NCI-H128 (cell line): Measurements from ENCODE around the gene RAD51B.

Experiments used
- DNase-seq: peaks from one replicate; lab custom pipeline; 2025; ENCODE audit not compliant: unreplicated experiment; lab: John Stamatoyannopoulos, UW

RAD51B gene

GRCh38 chr14:68447581-68448251, 628.1 kb downstream of the RAD51B start:
- no peak for DNase-seq

DNA sequence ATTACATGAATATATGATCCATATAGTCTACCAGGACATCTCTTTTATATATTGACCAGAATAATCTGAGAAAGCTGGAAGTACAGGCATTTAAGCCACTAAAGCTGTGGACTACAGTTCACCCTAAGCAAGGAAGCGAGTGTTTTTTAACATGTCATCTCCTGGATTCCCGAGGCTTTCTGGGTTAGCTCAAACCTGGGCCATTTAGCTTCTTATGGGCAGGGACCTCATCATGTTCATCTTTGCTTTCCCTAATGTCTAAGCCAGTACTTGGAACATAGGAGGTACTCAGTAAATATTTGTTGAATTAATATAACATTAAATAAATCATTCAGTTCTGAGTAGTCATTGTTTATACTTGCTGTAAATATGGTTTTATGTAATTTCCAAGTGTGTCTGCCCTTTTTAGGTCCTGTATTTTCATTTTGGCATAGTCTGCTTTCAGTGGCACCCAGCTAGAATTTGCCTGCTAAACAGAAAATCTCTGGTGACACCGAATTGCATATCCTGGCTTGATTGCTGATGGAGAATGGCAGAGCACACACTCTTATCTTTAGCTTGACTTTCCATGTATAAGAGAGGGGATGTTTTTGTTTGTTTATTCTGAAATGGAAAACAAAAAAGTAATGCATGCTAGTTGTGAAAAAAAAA, 628.8 kb downstream of the RAD51B start:
- DNase-seq = no peak

DNA sequence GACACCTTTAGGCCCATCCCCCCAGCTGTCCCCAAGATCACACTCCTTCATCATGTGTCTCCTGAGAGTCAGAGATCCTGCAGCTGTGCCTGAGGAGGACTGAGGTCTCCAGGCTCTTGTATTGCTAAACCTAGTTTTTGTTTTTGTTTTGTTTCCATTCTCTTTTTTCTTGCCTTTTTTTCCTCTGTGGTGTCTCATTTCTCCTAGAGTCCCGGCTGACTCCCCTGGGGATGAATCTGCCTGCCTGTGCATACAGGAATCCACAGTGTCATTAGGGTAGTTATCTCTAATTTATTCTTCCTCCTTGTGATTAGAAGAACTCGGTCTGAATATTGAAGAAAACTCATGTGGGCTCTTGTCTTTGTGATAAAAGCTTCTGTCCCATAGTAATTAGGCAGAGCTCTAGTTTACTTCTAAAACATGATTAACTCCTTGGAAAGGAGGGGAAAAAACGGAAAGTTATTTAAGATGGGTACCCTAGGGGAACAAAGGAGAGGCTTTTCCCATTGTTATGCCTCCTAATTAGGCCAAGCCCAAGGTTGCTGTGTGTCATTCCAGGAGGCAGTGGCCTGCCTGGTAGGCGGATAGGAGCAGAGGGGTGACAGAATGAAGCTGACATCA, 630.1 kb downstream of the RAD51B start:
- DNase-seq = no peak

- DNase-seq = no peak
These were observed 631.0 kb downstream of the RAD51B start for GRCh38 chr14:68450391-68451120.

DNA sequence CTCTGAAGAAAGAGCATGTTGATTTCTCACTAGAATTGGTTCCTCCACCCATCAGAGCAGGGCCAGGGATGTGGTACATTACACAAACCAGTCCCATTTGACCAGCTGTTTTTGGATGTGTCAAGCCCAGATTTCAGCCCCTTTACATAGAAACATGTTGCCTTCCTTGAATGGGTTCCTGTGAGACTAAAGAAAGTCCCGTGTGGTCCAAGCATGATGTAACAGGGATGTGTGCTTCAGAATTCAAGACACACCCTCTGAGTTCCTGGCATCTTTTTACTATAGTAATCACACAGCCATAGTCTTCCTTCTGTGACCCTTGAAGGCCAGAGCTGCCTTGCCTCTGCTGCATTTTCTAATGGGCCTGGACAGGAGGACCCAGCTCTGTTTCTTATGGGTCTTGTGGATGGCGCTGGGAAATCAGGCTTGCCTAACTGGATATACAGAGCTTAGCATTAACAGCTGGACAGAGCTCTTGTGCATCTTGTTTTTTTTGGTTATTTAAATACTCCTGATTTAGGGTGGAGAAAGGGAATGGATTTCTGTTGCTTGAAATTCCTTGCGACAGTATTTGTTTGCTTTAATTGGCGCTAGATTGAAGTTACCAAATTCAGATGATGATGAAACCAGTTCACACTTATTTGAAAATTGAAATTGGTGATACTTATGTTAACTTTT, 632.3 kb downstream of the RAD51B start:
- no peak for DNase-seq

DNA sequence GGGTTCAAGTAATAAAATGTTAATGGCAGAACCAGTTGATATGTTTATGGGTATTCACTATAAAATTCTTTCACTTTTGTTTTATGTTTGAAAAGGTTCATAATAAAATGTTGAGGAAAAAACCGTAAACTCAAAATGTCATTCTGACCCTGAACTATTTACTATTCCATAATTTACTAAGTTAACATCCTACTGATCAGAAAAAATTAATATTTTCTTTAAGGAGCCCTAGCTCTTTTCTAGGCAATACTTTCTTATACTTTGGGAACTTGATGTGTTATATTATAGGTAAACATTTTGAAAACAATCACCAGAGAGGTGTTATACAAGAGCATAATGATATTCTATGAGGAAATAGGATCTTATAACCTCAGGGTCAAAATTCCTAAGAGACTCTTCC, 638.7 kb downstream of the RAD51B start:
- DNase-seq = no peak

DNA sequence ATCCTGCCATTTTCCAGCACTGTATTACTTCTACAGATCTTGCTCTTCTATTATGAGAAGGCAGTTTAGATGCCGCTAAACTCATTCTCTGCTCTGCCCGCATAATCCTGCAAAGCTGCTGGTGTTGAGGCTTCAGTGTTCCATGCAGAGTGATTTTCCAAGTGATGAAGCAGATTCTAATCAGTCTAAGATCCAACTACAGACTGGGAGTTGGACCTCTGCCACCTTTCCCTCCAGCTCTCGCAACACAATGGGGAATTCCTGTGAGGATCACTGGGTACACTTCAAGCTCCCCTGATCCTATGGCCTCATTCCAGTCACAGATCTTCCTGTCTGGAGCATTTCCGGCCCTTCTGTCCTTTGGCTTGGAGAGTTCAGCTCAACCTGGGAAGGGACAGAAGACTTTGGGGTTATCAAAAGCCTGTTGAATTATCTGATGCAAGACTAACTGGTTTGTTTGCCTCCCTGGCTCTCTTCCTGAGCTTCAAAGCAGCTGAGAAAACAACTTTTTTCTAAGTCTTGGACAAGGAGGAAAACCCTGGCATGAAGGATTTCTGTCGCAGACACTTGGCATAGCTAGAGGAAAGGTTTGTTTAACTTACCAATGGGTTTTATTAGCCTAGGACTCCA, 639.4 kb downstream of the RAD51B start:
- no peak for DNase-seq

GRCh38 chr14:68459480-68460136, 640.0 kb downstream of the RAD51B start:
- DNase-seq = no peak

DNA sequence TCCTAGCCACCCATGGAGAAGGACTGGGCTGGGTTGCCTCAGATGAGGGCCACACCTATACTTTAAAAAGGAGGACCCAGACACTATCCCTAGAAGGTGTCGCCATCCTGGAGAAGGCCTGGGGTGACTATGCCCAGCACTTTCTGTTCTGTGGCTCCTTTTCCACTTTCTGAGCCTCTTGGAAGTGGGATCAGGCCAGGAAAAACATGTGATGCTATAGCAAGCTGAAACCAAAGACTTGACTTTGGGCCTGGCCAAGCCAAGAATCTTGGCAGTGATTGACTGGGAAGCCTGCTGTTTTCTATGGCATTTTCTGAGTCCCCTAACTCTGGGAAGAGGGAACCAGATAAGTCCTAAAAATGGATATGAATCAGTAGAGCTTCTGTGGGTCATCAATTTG, 641.0 kb downstream of the RAD51B start:
- DNase-seq = no peak

DNA sequence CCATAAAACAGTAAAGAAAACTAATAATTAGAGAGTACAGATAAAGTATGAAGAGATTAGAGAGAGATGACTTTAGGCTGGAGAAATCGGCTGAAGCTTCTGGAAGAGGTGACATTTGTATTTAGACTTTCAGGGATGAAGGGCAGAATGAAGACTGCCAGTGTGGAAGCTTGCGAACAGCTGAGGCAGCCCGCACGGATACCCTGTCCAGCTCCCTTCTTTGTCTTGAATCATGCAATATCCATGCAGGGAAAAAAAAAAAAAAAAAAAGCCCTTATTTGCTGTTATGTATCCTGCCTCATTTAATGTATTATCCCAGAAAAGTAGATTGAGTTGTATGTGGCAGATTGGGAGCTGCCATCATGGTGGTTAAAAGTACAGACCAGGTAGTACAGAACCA, 641.5 kb downstream of the RAD51B start:
- no peak for DNase-seq

- no peak for DNase-seq
These were observed 643.1 kb downstream of the RAD51B start for GRCh38 chr14:68462683-68463082.

DNA sequence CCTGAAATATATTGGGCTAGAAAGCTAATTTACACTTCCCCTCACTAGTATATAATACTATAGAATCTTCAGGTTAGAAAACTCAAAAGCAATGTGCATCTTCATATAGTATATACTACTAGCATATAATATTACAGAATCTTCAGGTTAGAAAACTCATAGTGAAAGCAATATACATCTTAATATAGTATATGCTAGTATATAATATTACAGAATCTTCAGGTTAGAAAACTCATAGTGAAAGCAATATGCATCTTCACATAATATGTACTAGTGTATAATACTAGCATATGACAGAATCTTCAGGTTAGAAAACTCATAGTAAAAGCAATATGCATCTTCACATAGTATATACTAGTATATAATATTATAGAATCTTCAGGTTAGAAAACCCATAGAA, 643.7 kb downstream of the RAD51B start:
- no peak for DNase-seq

GRCh38 chr14:68463705-68464374, 644.3 kb downstream of the RAD51B start:
- DNase-seq = no peak

DNA sequence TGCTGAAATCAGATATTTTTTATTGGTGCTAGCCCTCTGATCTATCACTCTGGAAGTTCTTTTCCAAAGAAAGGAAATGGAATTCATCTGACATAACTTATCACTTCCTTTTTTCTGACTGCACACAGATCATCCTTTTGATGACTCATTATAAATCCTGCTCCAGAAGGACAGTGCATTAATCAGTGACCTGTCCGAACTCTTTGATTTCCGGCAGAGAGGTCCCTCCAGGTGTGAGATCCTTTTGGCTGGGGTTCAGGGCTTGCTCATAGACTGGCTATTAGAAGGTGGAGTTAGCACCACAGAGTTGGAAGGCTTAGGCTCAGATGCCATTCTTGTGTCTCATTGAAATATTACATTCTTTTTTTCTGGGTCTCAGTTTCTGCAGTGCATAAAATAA, 645.1 kb downstream of the RAD51B start:
- DNase-seq = no peak

GRCh38 chr14:68466491-68466977, 647.0 kb downstream of the RAD51B start:
- no peak for DNase-seq

DNA sequence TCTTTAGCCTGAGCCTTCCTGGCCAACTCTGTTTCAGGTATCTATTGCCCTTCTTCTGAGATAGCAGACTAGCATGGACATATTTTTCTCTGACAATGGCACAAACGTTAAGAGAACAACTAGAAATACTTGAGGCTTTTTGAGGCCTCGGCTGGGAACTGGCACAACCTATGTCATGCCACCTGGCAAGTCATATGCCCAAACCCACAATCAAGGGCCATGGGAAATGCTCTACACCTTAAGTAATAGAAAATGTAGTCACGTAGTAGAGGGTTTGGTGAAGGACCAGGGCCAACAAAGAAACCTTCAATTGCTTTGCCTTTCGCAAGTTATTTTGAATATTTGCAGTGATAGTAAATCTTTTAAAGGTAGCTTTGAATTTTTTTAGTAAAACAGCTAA, 647.8 kb downstream of the RAD51B start:
- no peak for DNase-seq

DNA sequence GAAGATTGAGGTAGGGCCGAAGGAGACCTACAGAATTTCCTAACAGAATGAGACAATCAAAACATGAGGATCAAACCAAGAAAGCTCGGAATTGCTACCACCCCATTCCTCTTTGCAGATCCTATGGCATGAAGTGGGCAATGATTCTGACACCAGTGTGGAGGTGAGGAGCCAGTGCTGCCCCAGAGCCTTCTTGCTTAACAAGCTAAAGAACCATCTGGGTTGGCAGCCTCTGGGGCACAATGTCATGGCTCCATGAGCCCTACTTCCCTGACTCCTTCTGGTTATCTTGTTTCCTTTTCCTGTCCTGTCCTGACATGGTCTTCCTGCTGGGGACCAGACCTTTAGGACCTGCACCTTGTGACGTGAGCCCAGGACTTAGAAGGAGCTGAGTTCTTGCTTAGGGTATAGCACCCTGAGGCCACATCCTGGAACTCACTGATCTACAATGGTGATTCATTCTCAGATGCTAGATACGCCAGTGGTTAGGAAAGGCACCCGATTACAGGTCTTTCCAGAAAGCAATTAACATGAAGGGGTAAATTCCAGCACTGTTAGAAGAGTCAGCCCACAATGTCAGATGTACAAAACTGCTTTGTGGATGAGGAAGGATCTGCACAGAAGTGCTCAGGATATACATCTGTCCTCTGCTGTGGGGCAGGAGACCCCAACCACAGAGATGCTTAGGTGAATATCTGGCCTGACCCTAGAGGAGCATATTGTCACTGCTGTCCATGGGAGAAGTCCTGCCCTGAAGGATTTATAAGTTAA, 649.0 kb downstream of the RAD51B start:
- no peak for DNase-seq

GRCh38 chr14:68469208-68469713, 649.7 kb downstream of the RAD51B start:
- no peak for DNase-seq

- DNase-seq = no peak
These were observed 650.8 kb downstream of the RAD51B start for GRCh38 chr14:68470361-68470760.
